HG03045 (cell line): ENCODE results near the gene PIGL.
"Not testable (repeated sequence)": the region's sequence is repeated elsewhere in the genome, so short reads cannot be mapped to it uniquely, and the experiment has no call there.

Experiments used
- ATAC-seq: cut with Tn5 transposase; IDR thresholded peaks from one replicate; pipeline ENCODE4 v1.9.1; 2021; ENCODE audit warnings: mild to moderate bottlenecking, moderate library complexity; ENCODE audit not compliant: unreplicated experiment

PIGL gene

GRCh38 chr17:16217002-16217635, at the start of gene PIGL:
Gene PIGL, plus strand, starts transcription at chr17:16217210. Its CDS starts 17 bp downstream, at chr17:16217227.
- ATAC-seq = peak; percentile 41

GRCh38 chr17:16171613-16172012, 45.4 kb upstream of the PIGL start:
- no peak for ATAC-seq

DNA sequence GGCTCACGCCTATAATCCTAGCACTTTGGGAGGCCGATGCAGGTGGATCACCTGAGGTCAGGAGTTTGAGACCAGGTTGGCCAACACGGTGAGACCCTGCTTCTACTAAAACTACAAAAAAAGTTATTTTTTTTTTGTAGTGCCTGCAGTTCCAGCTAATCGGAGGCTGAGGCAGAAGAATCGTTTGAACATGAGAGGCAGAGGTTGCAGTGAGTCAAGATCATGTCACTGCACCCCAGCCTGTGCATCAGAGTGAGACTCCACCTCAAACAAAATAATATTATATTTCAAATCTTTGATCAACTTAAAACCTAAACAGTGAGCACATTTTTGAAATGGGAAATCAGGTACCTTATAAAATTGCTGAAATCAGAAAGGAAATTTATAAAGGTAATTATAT, 38.2 kb upstream of the PIGL start:
- ATAC-seq = no peak

- no peak for ATAC-seq
These were observed 35.4 kb upstream of the PIGL start for GRCh38 chr17:16181581-16181980.

- ATAC-seq = no peak
These were observed 29.4 kb upstream of the PIGL start for GRCh38 chr17:16187642-16188041.

DNA sequence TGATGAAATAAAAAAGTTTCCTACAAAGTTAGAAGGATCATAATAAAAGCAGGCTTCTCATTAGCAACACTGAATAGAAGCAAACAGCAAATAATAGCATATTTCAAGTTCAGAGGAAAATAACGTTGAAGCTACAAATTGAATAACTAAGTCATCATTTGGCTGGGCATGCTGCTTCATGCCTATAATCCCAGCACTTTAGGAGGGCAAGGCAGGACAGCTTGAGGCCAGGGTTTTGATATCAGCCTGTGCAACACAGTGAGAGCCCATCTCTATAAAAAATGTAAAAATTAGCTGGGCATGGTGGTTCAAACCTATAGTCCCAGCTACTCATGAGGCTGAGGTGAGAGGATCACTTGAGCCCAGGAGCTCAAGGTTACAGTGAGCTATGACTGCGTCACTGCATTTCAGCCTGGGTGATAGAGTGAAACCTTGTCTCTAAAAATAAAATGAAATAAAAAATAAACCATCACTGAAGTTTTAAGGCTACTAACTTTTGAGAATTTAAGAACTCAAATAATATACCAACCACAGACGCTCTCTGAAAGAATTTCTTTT, 27.1 kb upstream of the PIGL start:
- no peak for ATAC-seq

DNA sequence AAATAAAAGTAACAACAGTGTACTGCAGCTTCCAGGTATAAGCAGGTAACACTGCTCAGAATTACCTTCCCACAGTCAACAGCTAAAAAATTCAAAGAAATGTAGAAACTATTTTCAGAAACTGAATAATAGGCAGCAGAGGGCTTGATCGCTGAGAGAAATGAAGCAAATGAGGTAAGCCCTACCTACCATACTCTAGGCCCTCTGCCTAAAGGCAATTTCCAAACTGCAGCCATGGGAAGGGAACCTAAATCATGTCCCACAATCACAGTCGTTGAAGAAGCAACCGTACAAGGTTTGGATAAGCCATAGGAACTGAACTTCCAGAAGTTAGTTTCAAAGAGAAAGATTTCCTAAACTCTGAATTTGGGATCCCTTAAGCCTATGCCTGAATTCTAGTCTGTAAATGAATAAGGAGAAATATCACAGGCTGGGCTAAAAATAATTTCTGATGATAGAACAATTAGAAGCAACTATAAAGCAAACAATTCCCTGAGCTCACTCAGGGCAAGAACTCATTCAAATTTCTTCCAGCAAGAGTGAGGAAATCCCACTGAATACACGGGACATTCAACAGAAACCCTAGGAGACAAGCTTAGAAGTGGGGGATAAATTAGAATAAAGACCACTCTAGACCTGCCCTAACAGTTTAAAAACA, 26.2 kb upstream of the PIGL start:
- no peak for ATAC-seq

- ATAC-seq = no peak
These were observed 25.4 kb upstream of the PIGL start for GRCh38 chr17:16191604-16192003.

DNA sequence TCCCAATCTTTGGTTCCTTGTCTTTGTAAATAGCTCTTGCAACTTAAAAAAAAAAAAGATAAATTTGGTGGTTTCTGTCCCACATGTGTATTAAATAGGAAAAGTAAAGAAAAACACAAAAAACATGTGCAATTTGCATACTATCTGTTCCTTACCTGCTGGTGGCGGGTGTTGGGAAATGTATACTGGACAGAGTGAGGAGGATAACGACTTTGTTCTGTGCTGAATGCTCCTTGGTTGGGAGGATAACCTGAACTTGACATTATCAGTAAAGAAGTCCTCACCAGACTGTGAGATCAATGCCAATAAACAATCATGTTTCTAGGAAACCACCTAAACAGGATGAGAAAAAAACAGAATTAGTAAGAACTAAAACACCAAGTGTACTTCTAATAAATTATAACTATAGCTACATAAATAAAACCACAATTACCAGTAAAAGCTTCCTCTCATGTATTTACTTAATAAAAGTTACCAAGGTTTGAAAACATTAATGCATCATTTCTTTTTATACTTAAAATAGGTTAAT, 22.6 kb upstream of the PIGL start:
- not testable (repeated sequence) for ATAC-seq

- ATAC-seq = no peak
These were observed 19.7 kb upstream of the PIGL start for GRCh38 chr17:16197276-16197675.

- ATAC-seq = no peak
These were observed 17.9 kb upstream of the PIGL start for GRCh38 chr17:16199093-16199492.

GRCh38 chr17:16201693-16202131, 15.3 kb upstream of the PIGL start:
- not testable (repeated sequence) for ATAC-seq

DNA sequence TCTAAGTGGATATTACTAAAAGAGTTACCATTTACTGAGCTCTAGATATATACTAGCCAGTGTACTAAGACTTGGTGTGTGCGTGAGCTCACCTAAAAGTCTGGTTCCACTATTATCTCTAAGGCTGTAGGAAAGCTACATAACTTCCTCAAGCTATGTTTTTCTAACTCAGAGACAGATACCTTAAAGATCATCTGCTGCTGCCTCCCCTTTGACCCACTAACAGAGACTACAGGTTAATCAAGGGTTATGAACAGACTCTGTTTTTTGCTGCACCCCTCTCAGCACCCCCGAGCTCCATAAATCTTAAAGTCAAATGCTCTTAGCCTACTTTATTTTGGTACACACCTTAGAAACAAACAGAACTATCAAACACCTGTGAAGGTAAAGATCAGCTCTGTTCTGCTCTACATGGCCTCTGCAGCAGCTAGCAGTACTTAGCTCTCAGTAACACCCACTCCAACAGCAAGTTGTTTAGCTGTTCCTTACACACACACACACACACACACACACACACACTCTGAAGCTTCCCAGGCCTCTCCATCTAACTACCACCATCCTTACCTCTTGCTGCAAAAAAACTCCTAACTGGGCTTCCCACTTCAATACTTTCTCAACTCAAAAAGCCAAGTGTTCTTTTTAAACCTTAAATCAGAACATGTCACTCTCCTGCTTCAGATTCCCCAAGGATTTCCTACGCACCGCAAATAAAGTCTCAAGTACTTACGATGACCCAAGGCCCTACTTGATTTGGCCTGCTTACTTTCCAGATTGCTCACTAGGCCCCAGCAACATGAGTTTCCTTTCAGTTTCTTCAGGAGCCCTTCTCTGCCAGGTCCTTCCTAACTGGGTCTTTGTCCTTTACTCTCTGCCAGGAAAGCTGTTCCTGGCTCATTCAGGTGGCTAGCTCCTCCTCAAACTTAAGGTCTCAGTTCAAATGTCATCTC, 14.2 kb upstream of the PIGL start:
- not testable (repeated sequence) for ATAC-seq

DNA sequence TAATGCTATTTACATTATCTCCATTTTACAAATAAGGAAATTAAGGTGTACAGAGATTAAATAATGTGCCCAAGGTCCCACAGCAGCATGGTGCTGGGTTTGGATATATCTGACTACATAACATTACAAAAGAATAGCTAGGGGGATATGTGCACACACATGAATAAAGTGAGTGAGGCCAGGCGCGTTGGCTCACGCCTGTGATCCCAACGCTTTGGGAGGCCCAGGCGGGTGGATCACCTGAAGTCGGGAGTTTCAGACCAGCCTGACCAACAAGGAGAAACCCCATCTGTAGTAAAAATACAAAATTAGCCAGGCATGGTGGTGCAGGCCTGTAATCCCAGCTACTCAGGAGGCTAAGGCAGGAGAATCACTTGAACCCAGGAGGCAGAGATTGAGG, 12.2 kb upstream of the PIGL start:
- ATAC-seq = not testable (repeated sequence)

- ATAC-seq = no peak
These were observed 5.4 kb upstream of the PIGL start for GRCh38 chr17:16211590-16211989.

- ATAC-seq = no peak
These were observed 4.2 kb upstream of the PIGL start for GRCh38 chr17:16212793-16213192.

DNA sequence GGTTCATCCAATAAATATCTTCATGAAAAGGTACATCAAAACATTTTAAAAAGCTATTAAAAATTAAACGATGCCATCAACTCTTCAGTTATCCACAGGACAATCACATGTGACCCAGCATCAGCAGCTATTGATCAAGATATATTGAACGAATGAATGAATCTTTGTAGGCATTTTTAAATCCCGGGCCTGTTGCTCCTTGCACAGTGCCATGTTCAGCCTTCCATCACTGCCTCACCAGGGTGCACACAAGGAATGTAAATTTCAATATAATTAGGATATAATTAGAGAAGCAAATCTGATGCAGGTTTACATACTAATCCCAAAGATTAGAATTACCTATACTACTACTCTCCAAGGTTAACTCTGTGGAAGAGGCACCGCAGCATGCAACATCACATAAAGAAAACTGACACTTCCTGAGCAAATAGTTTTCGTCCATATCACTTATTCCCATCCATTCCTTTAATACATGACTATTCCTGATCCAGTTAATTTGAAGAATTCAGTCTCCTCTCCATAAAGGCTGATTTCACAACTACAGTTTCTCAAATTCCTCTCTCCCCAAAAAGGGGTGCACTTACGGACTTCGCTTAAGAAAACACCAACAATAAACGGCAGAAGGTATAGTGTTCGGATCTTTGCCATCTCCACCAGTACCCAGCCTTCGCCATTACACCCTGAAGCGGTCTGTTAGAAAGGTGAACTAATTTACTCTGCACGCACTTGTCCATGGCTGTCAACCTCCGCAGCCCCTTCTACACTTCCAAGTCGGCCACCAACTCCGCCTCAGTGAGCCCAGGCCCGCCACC, 2.6 kb upstream of the PIGL start:
- ATAC-seq = no peak

- ATAC-seq = peak; percentile 44
These were observed 2.1 kb upstream of the PIGL start for GRCh38 chr17:16215002-16215272.

DNA sequence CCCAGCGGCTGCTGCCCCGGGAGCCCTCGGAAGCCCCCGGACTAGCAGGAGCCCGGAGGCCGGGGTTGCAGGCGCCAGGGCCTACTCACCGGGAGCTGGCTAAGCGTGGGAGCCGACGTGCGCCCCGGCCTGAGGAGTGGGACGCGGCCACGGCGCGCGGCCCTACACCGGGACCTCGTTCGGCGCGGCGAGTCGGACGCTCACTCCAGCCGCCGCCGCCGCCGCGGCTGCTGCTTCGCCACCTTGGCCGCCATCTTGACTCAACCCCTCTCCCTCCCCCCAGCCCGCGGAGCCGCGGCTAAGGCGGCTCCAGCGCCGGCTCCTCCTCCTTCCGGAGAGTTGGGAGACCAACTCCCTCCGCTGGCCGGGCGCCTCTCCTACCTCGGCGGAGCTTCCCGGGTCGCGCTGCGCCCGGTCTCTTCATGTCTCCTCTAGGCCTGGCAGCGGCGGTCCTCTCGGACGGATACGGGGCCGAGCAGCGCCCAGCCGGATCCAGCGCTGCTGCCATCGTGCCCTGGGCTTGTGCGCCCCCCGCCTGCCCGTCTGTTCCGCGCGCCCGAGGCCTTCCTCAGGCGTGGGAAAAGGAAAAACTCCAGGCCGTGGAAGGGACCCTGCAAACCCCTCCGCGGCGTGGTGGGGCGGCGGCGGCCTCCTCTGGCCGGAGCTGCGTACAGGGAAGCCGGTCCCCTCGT, 1.6 kb upstream of the PIGL start, which contains the start of gene NCOR1:
Gene NCOR1 (minus strand): TSS at position 262 of the 692 bp plus-strand sequence. CDS start 20,965 bp downstream, outside the sequence.
- ATAC-seq = peak; percentile 81

GRCh38 chr17:16215965-16216316, 1.1 kb upstream of the PIGL start:
- ATAC-seq = no peak
